NCI-H524 treated with DMSO at 0.1 percent for 48 hours (cell line): Measurements from ENCODE around the gene TTF2.

Experiments
- DNase-seq: peaks from one replicate; lab custom pipeline; 2025; lab: John Stamatoyannopoulos, UW

The TTF2 gene

GRCh38 chr1:117059678-117060440 is at the start of gene TTF2:
TTF2 (plus strand) TSS chr1:117060326; CDS start chr1:117060347, 21 bp downstream.
- DNase-seq: peak; percentile 96

- DNase-seq: no peak
These were observed 48.8 kb upstream of the TTF2 start for GRCh38 chr1:117011334-117011733.

- no peak for DNase-seq
These were observed 46.7 kb upstream of the TTF2 start for GRCh38 chr1:117013309-117013858.

DNA sequence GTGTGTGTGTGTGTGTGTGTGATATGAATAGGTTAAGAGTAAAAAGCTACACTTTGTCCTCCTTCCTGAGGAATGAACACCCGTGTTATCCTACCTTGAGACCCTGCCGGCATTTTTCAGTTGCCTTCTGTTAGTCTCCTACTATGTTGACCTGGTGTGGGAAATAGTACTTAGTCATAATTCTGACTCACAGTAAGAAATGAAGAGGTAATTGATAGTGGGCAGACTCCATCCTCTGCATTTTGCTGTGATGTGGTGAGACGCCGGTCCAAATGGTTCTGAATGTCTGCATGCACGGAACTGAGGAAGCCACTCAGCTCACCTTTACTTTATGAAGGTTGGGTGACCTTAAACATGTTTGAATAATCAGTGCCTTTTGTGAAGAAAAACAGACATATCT is 45.9 kb upstream of the TTF2 start:
- DNase-seq: no peak

DNA sequence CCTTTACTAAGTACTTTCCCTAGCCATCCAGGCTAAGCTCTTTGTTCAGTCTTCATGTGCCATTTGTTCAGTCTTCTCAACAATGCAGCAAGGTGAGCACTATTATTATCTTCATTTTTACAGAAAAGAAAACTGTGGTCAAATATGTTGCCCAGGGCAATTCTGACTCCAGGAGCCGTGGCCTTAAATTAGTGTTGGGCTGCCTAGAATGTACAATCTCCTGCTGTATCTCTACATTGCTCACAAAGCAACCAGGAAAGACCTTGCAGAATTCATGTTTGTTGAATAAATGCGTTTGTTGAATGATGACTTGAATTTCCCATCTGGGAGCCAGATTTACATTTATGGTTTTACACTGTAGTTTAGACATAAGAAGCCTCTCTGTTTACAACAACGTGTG is 44.4 kb upstream of the TTF2 start:
- no peak for DNase-seq

DNA sequence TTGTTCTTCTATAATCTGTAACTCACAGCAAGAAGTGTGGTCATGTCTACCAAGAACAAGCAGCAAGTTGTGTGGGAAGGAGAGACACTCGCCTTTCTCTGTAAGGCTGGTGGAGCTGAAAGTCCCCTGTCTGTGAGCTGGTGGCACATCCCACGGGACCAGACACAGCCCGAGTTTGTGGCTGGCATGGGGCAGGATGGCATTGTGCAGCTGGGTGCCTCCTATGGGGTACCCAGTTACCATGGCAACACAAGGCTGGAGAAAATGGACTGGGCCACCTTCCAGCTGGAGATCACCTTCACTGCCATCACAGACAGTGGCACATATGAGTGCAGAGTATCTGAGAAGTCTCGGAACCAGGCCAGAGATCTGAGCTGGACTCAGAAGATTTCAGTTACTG is 43.1 kb upstream of the TTF2 start:
- DNase-seq: no peak

- DNase-seq: peak; percentile 73
These were observed 42.5 kb upstream of the TTF2 start for GRCh38 chr1:117017648-117018047.

DNA sequence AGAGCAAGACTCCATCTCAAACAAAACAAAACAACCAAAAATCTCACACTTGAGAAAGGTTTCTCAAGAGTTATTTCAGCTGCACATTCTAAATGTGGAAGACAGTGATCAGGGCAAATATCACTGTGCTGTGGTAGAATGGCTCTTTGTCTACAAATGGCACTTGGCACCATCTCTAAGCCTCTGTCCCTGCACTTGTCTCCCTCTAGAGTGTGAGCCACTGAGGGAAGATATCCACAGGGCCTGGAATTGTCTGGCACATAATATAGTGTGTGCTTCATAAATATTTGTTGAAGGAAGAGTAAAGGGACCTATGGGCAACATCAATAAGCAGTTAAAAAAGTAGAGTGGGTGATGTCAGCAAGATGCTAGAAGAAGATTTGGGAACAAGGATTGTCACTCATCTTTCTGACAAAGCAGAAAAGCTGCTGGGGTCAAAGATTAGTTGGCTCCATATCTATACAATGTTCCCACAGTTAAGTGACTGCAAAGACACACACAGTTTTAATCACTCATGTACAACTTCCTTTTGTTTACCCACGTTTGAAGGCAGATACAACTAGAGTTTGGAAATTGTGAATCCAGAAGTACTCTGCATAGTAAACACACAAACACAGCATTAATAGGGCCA is 39.5 kb upstream of the TTF2 start:
- no peak for DNase-seq

DNA sequence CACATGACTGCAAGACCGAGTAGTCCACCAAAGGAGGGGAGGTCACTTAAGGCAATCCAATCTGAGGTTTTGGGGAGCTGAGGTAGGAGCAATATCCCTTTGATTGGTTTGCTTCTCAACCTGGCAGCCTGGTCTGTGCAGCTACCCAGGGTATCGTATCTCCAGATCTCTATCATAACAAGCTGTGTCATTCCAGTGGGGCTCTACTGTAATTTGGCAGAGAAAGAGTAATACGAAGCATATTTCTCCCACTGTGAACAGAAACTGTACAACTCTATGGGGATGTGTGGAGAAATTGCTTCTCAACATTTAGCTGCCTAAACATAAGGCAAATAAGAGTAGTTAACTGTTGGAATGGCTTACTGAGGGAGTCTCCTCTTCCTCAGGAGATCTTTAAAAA is 38.0 kb upstream of the TTF2 start:
- DNase-seq: no peak

DNA sequence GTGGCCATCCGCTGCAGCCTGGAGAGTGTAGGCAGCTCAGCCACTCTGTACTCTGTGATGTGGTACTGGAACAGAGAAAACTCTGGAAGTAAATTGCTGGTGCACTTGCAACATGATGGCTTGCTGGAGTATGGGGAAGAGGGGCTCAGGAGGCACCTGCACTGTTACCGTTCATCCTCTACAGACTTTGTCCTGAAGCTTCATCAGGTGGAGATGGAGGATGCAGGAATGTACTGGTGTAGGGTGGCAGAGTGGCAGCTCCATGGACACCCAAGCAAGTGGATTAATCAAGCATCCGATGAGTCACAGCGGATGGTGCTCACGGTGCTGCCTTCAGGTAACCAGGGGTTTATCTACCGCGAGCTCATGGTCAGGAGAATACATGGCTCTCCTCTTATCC is 34.6 kb upstream of the TTF2 start:
- DNase-seq: no peak

DNA sequence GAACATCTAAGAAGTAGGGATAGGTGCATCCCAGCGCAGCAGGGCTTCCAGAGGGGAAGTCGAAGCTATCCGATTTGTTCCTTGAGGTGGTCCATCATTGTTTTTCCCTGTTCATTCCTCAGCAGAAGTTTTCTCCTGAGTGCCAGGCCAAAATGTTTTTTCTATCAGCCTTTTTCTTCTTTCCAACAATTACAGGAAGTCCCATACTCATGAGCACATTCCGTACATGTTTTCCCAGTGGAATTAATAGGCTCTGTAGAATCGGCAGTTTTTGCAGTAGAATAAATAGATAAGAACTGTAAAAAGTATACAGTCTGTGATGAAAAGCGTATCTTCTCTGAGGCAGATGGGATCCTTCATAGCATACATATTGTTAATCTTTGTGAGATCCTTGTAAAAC is 33.8 kb upstream of the TTF2 start:
- DNase-seq: no peak

DNA sequence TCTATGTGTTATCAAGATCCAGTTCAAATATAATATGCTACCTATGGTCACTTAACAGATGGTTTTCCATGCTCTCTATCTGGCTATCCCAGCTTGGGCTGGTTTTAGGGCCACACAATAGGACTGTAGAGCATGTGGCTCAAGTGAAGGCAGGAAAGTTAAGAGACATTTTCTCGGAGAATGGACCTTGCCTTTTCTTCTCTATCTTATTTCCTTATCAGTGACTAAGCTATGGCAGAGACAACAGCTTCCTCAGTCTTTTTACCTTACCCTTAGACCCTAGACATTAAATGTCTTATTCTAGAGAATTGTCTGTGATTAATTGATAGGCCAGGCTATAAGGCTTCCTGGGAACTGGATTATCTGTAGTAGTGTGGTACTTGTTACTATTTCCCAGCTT is 30.4 kb upstream of the TTF2 start:
- no peak for DNase-seq

GRCh38 chr1:117030271-117030877 is 29.8 kb upstream of the TTF2 start:
- no peak for DNase-seq

- no peak for DNase-seq
These were observed 27.9 kb upstream of the TTF2 start for GRCh38 chr1:117032266-117032665.

DNA sequence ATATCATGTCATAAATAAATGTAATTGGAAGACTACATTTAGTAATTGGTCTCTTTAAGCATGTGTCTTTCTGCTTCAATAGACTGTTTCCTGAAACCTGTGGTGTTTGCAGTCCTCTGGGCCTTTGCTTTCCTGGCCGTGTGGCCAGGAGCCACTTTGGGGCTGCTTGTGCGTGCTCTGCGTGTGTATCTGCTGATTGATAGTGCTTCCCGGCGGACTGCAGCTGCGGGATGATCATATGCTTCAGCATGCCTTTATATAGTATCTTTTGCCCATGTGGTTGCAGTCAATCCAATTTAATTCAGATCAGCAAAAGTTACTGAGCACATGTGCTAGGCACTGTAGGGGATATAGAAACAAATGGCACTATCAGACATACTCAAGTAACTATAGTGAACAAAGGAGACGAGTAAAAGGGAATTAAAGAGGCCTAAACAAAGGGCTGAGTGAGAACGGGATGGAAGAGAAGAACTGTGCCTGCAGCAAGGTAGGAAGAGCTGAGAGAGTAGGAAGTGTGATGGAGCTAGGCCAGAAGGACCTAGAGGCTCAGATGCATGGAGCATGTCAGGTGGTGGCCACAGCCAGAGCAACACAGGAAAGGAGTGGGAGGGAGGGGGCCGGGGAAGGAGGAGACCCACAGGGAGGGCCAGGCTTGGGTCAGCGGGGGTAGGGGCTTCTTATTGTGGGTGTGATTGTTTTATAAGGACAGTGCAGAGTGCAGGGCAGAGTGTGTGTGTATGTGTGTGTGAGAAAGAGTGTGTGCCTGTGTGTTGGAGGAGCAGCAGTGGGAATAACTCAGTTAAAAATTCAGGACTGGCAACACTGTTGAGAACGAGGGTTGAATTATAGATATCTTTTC is 27.2 kb upstream of the TTF2 start:
- no peak for DNase-seq

DNA sequence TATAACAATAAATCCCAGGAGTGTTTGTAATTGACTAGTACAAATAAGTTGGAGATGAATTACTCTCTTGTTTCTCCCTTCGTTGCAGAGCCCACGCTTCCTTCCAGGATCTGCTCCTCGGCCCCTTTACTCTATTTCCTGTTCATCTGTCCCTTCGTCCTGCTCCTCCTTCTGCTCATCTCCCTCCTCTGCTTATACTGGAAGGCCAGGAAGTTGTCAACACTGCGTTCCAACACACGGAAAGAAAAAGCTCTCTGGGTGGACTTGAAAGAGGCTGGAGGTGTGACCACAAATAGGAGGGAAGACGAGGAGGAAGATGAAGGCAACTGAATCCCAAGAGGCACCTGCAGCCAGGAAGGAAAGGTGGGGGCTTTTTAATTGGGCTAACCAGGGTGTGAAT is 26.4 kb upstream of the TTF2 start:
- no peak for DNase-seq

DNA sequence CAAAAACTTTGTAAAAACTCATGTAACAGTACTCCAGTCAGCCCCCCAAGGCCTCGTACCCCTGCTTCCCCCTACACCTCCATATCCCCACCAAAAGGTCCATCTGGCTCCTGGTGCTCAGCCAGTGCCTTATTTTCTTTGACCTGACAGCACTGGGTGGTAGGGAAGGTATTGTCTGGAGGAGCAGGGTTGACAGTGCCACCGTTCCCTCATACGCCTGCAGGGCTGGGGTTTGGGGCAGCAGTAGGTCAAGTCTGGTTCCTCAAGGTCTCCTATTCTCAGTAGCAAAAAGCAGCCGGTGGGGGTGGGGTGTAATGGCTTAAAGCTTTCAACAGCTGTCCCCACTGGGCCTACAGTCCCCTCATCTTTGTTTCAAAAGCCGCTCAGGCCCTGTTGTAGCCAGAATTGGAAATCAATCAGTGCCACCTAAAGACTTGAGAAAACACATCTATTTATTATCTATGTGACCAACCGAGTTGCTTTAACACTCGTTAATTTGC is 25.3 kb upstream of the TTF2 start:
- no peak for DNase-seq

DNA sequence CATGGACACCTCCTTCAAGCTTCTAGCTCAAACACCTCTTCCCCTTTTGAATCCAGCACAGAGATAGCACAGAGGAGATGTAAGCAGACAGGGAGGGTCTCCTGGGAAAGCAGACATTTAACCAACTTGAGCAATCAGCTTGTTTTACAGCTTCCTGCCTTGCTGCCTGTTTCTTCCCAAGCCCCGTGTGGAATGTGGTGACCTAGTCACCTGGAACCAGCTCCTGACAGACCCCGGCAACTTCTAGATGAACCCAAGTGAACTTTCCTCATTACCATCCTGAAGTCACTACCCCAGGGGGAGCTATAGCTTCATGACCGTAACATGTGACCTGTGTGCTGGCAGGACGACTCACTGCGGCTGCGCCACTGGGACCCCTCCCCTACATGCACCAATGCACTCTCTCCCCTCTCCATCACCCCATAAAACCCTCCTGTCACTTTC is 24.1 kb upstream of the TTF2 start:
- DNase-seq: no peak

- no peak for DNase-seq
These were observed 22.3 kb upstream of the TTF2 start for GRCh38 chr1:117037802-117038201.

- no peak for DNase-seq
These were observed 21.9 kb upstream of the TTF2 start for GRCh38 chr1:117038236-117038635.

GRCh38 chr1:117044217-117044616 is 15.9 kb upstream of the TTF2 start:
- no peak for DNase-seq

DNA sequence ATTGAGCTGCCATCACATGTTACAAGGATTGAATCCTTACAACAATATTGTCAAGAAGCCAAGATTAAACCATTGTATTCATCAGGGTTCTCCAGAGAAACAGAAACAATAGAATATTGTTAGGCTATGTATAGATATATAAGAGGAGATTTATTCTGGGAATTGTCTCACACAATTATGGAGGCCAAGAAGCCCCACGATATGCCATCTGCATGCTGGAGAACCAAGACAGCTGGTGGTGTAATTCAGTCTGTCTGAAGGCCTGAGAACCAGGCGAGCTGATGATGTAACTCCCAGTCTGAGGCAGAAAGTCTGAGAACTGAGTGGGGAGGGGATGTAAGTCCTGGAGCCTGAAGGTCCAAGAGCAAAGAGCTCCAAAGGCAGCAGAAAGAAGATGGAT is 14.5 kb upstream of the TTF2 start:
- DNase-seq: peak; percentile 20
